A549 (cell line): ENCODE measurements around the gene ENPP3. TPM values are rescaled to one million over a fixed set of nuclear protein-coding genes. Genes with fewer than 3 reads are reported as not detected.

Source experiments
- ATAC-seq, 2 experiments: fragments of 200-7000 bp in 1 of 2; fragments of >200 bp in 1 of 2; cut with Nextera tagmentation in 1 of 2; cut with Tn5 transposase in 1 of 2; 3 replicates each; pipeline versions ENCODE4 v1.8.0 to v1.9.1; 2018 to 2020; ENCODE audit warnings: mild to moderate bottlenecking in 1 of 2, moderate library complexity in 1 of 2
- CTCF ChIA-PET: fragments of 300-600 bp; sonication (Branson Sonifier 250); formaldehyde crosslinking; extraction: SDS; loops from one replicate; lab custom pipeline; 2021; ENCODE audit warnings: antibody characterized with exemption, inconsistent platforms; lab: Yijun Ruan, JAX
- POLR2A ChIA-PET: fragments of 350-600 bp; formaldehyde crosslinking; extraction: SDS; loops from one replicate; lab custom pipeline; 2021; ENCODE audit warnings: antibody characterized with exemption, inconsistent platforms; lab: Yijun Ruan, JAX
- DNase-seq, 2 experiments: peaks; one replicate each; pipeline versions ENCODE4 v3.0.0 to v3.0.0-alpha.2; 2011 to 2016; ENCODE audit warnings: low read depth in 1 of 2, low spot score in 1 of 2
- FAIRE-seq: peaks from 2 replicates; lab custom pipeline; 2011; peaks lifted over from hg19 to GRCh38; lab: Jason Lieb, UNC
- H3K27ac ChIP-seq, 2 experiments: fragments of >200 bp; sonication (Bioruptor Twin); formaldehyde crosslinking; 3 replicates each; pipeline ENCODE4 v1.5.1; 2016 to 2017
- H3K4me1 ChIP-seq: fragments of >200 bp; sonication (Bioruptor Twin); formaldehyde crosslinking; 3 replicates; pipeline ENCODE4 v1.6.1; 2016
- H3K4me2 ChIP-seq: fragments of >200 bp; sonication (Bioruptor Twin); formaldehyde crosslinking; 3 replicates; pipeline ENCODE4 v1.6.1; 2016
- H3K4me3 ChIP-seq: fragments of >200 bp; sonication (Bioruptor Twin); formaldehyde crosslinking; 3 replicates; pipeline ENCODE4 v1.5.1; 2016
- H3K9me3 ChIP-seq: fragments of >200 bp; sonication (Bioruptor Twin); formaldehyde crosslinking; 3 replicates; pipeline ENCODE4 v1.6.1; 2016
- ATOH8 ChIP-seq: fragments of 250-450 bp; sonication (Bioruptor Pico); IDR thresholded peaks from 2 replicates; pipeline ENCODE4 v1.5.0; 2020; ENCODE audit warnings: low read depth, mild to moderate bottlenecking, moderate library complexity
- BHLHE40 ChIP-seq: IDR thresholded peaks from 2 replicates; pipeline ENCODE4 v1.6.1; 2012; ENCODE audit warnings: low read depth, low read length, inconsistent platforms
- CBX2 ChIP-seq: fragments of 200-600 bp; sonication (generic); IDR thresholded peaks from 2 replicates; pipeline ENCODE4 v1.6.1; 2016; ENCODE audit warnings: low read depth, mild to moderate bottlenecking, borderline replicate concordance
- CEBPB ChIP-seq, 2 experiments: fragments of >200 bp in 1 of 2; sonication (Bioruptor Twin) in 1 of 2; formaldehyde crosslinking in 1 of 2; IDR thresholded peaks; 2 replicates each; pipeline ENCODE4 v1.6.1; 2012 to 2016
- CHD2 ChIP-seq: fragments of 150-350 bp; IDR thresholded peaks from 2 replicates; pipeline ENCODE4 v1.6.1; 2014; ENCODE audit warnings: low read length; ENCODE audit not compliant: partially characterized antibody
- CHD4 ChIP-seq: fragments of 200-600 bp; sonication (generic); IDR thresholded peaks from 2 replicates; pipeline ENCODE4 v1.6.1; 2016; ENCODE audit warnings: antibody characterized with exemption, mild to moderate bottlenecking, borderline replicate concordance
- EHF ChIP-seq: fragments of 250-450 bp; sonication (Bioruptor Pico); IDR thresholded peaks from 2 replicates; pipeline ENCODE4 v1.5.0; 2020; ENCODE audit warnings: mild to moderate bottlenecking
- EHMT2 ChIP-seq: fragments of 200-600 bp; sonication (generic); IDR thresholded peaks from 2 replicates; pipeline ENCODE4 v1.6.1; 2016; ENCODE audit warnings: antibody characterized with exemption, low read depth, mild to moderate bottlenecking, moderate library complexity
- EP300 ChIP-seq, 2 experiments: fragments of >200 bp; sonication (Bioruptor Twin); formaldehyde crosslinking; IDR thresholded peaks; 2 replicates in 1 of 2; 3 replicates in 1 of 2; pipeline ENCODE4 v1.6.1; 2016 to 2017
- FOSB ChIP-seq: fragments of 250-450 bp; sonication (Bioruptor Pico); IDR thresholded peaks from 2 replicates; pipeline ENCODE4 v1.5.0; 2020; ENCODE audit warnings: mild to moderate bottlenecking, moderate library complexity
- FOSL2 ChIP-seq, 2 experiments: fragments of 450-650 bp in 1 of 2; fragments of >200 bp in 1 of 2; sonication (Bioruptor Twin) in 1 of 2; formaldehyde crosslinking; IDR thresholded peaks; 2 replicates each; pipeline versions ENCODE4 v1.5.0 to v1.6.1; 2016 to 2020; ENCODE audit warnings: mild to moderate bottlenecking in 1 of 2, moderate library complexity in 1 of 2
- FOXS1 ChIP-seq: fragments of 250-450 bp; sonication (Bioruptor Pico); IDR thresholded peaks from 2 replicates; pipeline ENCODE4 v1.5.0; 2020; ENCODE audit warnings: mild to moderate bottlenecking, moderate library complexity
- GATA3 ChIP-seq: IDR thresholded peaks from 2 replicates; pipeline ENCODE4 v1.6.1; 2012; ENCODE audit warnings: borderline replicate concordance
- HES2 ChIP-seq: fragments of >200 bp; sonication (Bioruptor Twin); formaldehyde crosslinking; IDR thresholded peaks from 2 replicates; pipeline ENCODE4 v1.6.1; 2016
- HEYL ChIP-seq: fragments of 250-450 bp; sonication (Bioruptor Pico); IDR thresholded peaks from 2 replicates; pipeline ENCODE4 v1.8.0; 2021; ENCODE audit warnings: mild to moderate bottlenecking, moderate library complexity
- HOXA7 ChIP-seq: fragments of 250-450 bp; sonication (Bioruptor Pico); IDR thresholded peaks from 2 replicates; pipeline ENCODE4 v1.5.0; 2020; ENCODE audit warnings: mild to moderate bottlenecking, moderate library complexity
- HOXB13 ChIP-seq: fragments of 250-450 bp; sonication (Bioruptor Pico); IDR thresholded peaks from 2 replicates; pipeline ENCODE4 v1.5.0; 2020; ENCODE audit warnings: low read depth, mild to moderate bottlenecking, moderate library complexity
- HOXB5 ChIP-seq: fragments of 250-450 bp; sonication (Bioruptor Pico); IDR thresholded peaks from 2 replicates; pipeline ENCODE4 v1.5.0; 2020; ENCODE audit warnings: mild to moderate bottlenecking, moderate library complexity
- KDM1A ChIP-seq: fragments of 200-600 bp; sonication (generic); IDR thresholded peaks from 2 replicates; pipeline ENCODE4 v1.6.1; 2016; ENCODE audit warnings: low read depth, mild to moderate bottlenecking
- KDM5A ChIP-seq: fragments of 200-600 bp; sonication (generic); IDR thresholded peaks from 2 replicates; pipeline ENCODE4 v1.6.1; 2016; ENCODE audit warnings: antibody characterized with exemption, mild to moderate bottlenecking
- MAFK ChIP-seq: fragments of 450-650 bp; IDR thresholded peaks from 2 replicates; pipeline ENCODE4 v1.6.1; 2014; ENCODE audit not compliant: partially characterized antibody
- NFE2L2 ChIP-seq: fragments of 150-350 bp; conservative IDR thresholded peaks from 2 replicates; pipeline ENCODE4 v1.6.1; 2014; ENCODE audit warnings: low read length
- PBX3 ChIP-seq: IDR thresholded peaks from 2 replicates; pipeline ENCODE4 v1.6.1; 2012
- PHF8 ChIP-seq: fragments of 200-600 bp; sonication (generic); IDR thresholded peaks from 2 replicates; pipeline ENCODE4 v1.6.1; 2016; ENCODE audit warnings: low read depth, mild to moderate bottlenecking, antibody characterized with exemption, moderate library complexity, borderline replicate concordance
- RCOR1 ChIP-seq: fragments of 150-350 bp; IDR thresholded peaks from 2 replicates; pipeline ENCODE4 v1.6.1; 2014; ENCODE audit warnings: antibody characterized with exemption, low read length, low read depth
- RNF2 ChIP-seq: fragments of 200-600 bp; sonication (generic); IDR thresholded peaks from 2 replicates; pipeline ENCODE4 v1.6.1; 2016; ENCODE audit warnings: low read depth, mild to moderate bottlenecking, antibody characterized with exemption, moderate library complexity, borderline replicate concordance
- SREBF2 ChIP-seq: fragments of 450-650 bp; IDR thresholded peaks from 2 replicates; pipeline ENCODE4 v1.6.1; 2014; ENCODE audit warnings: mild to moderate bottlenecking, moderate library complexity
- TP53 ChIP-seq: fragments of 250-450 bp; sonication (Bioruptor Pico); IDR thresholded peaks from 2 replicates; pipeline ENCODE4 v1.5.0; 2021; ENCODE audit warnings: mild to moderate bottlenecking, moderate library complexity
- USF2 ChIP-seq: fragments of 450-650 bp; IDR thresholded peaks from 2 replicates; pipeline ENCODE4 v1.6.1; 2014; ENCODE audit warnings: antibody characterized with exemption
- ZNF302 ChIP-seq: fragments of 250-450 bp; sonication (Bioruptor Pico); IDR thresholded peaks from 2 replicates; pipeline ENCODE4 v1.9.0; 2021; ENCODE audit warnings: inconsistent platforms, mild to moderate bottlenecking, moderate library complexity
- WGBS: methylation state at CpG from one replicate; pipeline ENCODE4 v1.1.6; 2017; ENCODE audit errors: missing lambda C conversion rate; 5-methylcytosine and 5-hydroxymethylcytosine counted together
- polyA plus RNA-seq, 4 experiments: library from polyadenylated mRNA; depleted of rRNA in 3 of 4; stranded (reverse); fragments of >200 nt; fragmentation: RNase III in 1 of 4; extraction: RNeasy Plus Mini Kit Qiagen cat#74134 plus additional on column Dnase treatment in 1 of 4; gene quantifications; 2 replicates in 3 of 4; 3 replicates in 1 of 4; pipeline ENCODE4 v1.2.3, GENCODE V29; 2011 to 2017

The ENPP3 gene
- polyA plus RNA-seq, 2 of the 4 experiments (the other 2 are of a cell fraction): not detected

- 91% methylated on average over 11 of the region's 11 CpGs for WGBS
- H3K9me3 ChIP-seq: no peaks in the 10 kb centered on the region
- no peak overlapping the region for H3K4me2 ChIP-seq
- no peak overlapping the region for H3K27ac ChIP-seq
- ATAC-seq (no peak), DNase-seq (no peak), FAIRE-seq (no peak)
- TF ChIP-seq CHD4 (no peak), SREBF2 (no peak)
- no peaks in the 10 kb centered on the region for H3K4me1 ChIP-seq
- H3K4me3 ChIP-seq: no peak overlapping the region
- CTCF ChIA-PET: interaction anchor here (1.5 kb wide), 1 partner anchor 34 kb away, joined by 3 read pairs; the partner anchor contains the start of gene MED23
- POLR2A ChIA-PET: no interaction called here
Observed at GRCh38 chr6:131594074-131594473, 43.0 kb upstream of the ENPP3 start.

- ChIA-PET POLR2A (no interaction called here), CTCF (interaction anchor here (1.1 to 1.6 kb wide), 2 partner anchors 31 to 503 kb away, joined by 3 to 4 read pairs; no protein-coding TSS in a partner anchor)
- Histone ChIP-seq H3K27ac (no peak overlapping the region), H3K9me3 (no peaks in the 10 kb centered on the region), H3K4me3 (no peak overlapping the region), H3K4me1 (no peaks in the 10 kb centered on the region), H3K4me2 (no peak overlapping the region)
- TF ChIP-seq CEBPB (IDR thresholded peaks at IDR 0.05): no peak
- no peak for TF ChIP-seq CBX2
- no peak for TF ChIP-seq KDM1A
- no peak for TF ChIP-seq PHF8
- no peak for TF ChIP-seq ATOH8 (CRISPR knock-in tag)
- no peak for TF ChIP-seq FOSB (CRISPR knock-in tag)
- TF ChIP-seq HOXB5 (CRISPR knock-in tag): no peak
- no peak for TF ChIP-seq PBX3
- no peak for TF ChIP-seq FOXS1 (CRISPR knock-in tag)
- no peak for TF ChIP-seq FOSL2 (IDR thresholded peaks at IDR 0.05)
- no peak for TF ChIP-seq FOSL2 (CRISPR knock-in tag; IDR thresholded peaks at IDR 0.05)
- no peak for TF ChIP-seq CHD2
- TF ChIP-seq GATA3: no peak
- TF ChIP-seq EHMT2: no peak
- TF ChIP-seq NFE2L2: no peak
- TF ChIP-seq HOXB13 (CRISPR knock-in tag): no peak
- no peak for TF ChIP-seq HOXA7 (CRISPR knock-in tag)
- no peak for TF ChIP-seq HES2
- no peak for TF ChIP-seq RNF2
- no peak for TF ChIP-seq KDM5A
- TF ChIP-seq EP300 (IDR thresholded peaks at IDR 0.05): no peak
- ATAC-seq (peak in 1 of 2 experiments; percentile 67; a peak in 2 of 6 replicates), FAIRE-seq (no peak), DNase-seq (no peak)
- WGBS: 88% methylated on average over 2 of the region's 3 CpGs
Observed at GRCh38 chr6:131597446-131597845, 39.7 kb upstream of the ENPP3 start.

GRCh38 chr6:131600716-131601115 lies 36.4 kb upstream of the ENPP3 start:
- ChIA-PET POLR2A (no interaction called here), CTCF (interaction anchor here (1.2 kb wide), 1 partner anchor 27 kb away, joined by 3 read pairs; the partner anchor contains the start of gene MED23)
- FAIRE-seq: no peak

More at GRCh38 chr6:131600716-131601115, 36.4 kb upstream of the ENPP3 start:
- ATAC-seq: no peak
- Histone ChIP-seq H3K27ac (no peak overlapping the region), H3K9me3 (no peaks in the 10 kb centered on the region), H3K4me3 (no peak overlapping the region), H3K4me2 (no peak overlapping the region), H3K4me1 (no peaks in the 10 kb centered on the region; the same call in 2 of the 3 replicates)
- 84% methylated on average over 4 of the region's 4 CpGs for WGBS
- TF ChIP-seq EHF (CRISPR knock-in tag): no peak
- no peak for TF ChIP-seq USF2
- no peak for TF ChIP-seq MAFK
- TF ChIP-seq HES2: no peak
- TF ChIP-seq CEBPB (IDR thresholded peaks at IDR 0.05): no peak
- TF ChIP-seq HOXA7 (CRISPR knock-in tag): no peak
- no peak for TF ChIP-seq TP53 (CRISPR knock-in tag)
- TF ChIP-seq CBX2: no peak
- no peak for TF ChIP-seq CHD4
- no peak for TF ChIP-seq HEYL (CRISPR knock-in tag)
- TF ChIP-seq HOXB13 (CRISPR knock-in tag): no peak
- TF ChIP-seq RCOR1: no peak
- no peak for TF ChIP-seq FOSB (CRISPR knock-in tag)
- TF ChIP-seq BHLHE40: no peak
- TF ChIP-seq ZNF302 (CRISPR knock-in tag): no peak
- no peak for DNase-seq
